Fibroblast of lung (primary cell): Measurements from ENCODE around the gene PRKAG1. TPM values are rescaled to one million over a fixed set of nuclear protein-coding genes. Genes with fewer than 3 reads are reported as not detected.

Source experiments
- DNase-seq, 2 donors: peaks; one replicate each; pipeline versions ENCODE4 v3.0.0 to v3.0.0-alpha.2; 2010; ENCODE audit warnings: low read depth in 2 of 2
- H2AFZ ChIP-seq: 2 replicates; pipeline ENCODE4 v1.5.1; 2012; ENCODE audit warnings: low read length, control low read depth, inconsistent platforms
- H3K27ac ChIP-seq: 2 replicates; pipeline ENCODE4 v1.5.1; 2011; ENCODE audit warnings: low read length, control low read depth; ENCODE audit not compliant: insufficient read depth
- H3K27me3 ChIP-seq: 2 replicates; pipeline ENCODE4 v1.5.1; 2011; ENCODE audit warnings: mild to moderate bottlenecking, low read length; ENCODE audit not compliant: control insufficient read depth, insufficient read depth
- H3K36me3 ChIP-seq: 2 replicates; pipeline ENCODE4 v1.5.1; 2011; ENCODE audit warnings: low read length; ENCODE audit not compliant: control insufficient read depth, insufficient read depth
- H3K4me1 ChIP-seq: 2 replicates; pipeline ENCODE4 v1.5.1; 2011; ENCODE audit warnings: low read length; ENCODE audit not compliant: control insufficient read depth, insufficient read depth; ENCODE audit errors: extremely low read depth
- H3K4me2 ChIP-seq: 2 replicates; pipeline ENCODE4 v1.5.1; 2011; ENCODE audit warnings: low read length, control low read depth; ENCODE audit not compliant: insufficient read depth; ENCODE audit errors: extremely low read depth
- H3K4me3 ChIP-seq, 4 experiments: fragments of 200-600 bp in 1 of 4; sonication (generic) in 1 of 4; replicated peaks in 1 of 4; 2 replicates each; pipeline ENCODE4 v1.5.1; 2011 to 2016; ENCODE audit warnings: low read length in 4 of 4, low read depth in 3 of 4, mild to moderate bottlenecking in 3 of 4, control low read depth in 2 of 4, inconsistent platforms in 1 of 4, mixed read lengths in 1 of 4; ENCODE audit not compliant: insufficient read depth in 1 of 4; ENCODE audit errors: control extremely low read depth in 1 of 4
- H3K79me2 ChIP-seq: 2 replicates; pipeline ENCODE4 v1.5.1; 2012; ENCODE audit warnings: mild to moderate bottlenecking, low read length, inconsistent platforms; ENCODE audit not compliant: control insufficient read depth, insufficient read depth
- H3K9ac ChIP-seq: 2 replicates; pipeline ENCODE4 v1.5.1; 2011; ENCODE audit warnings: mild to moderate bottlenecking, low read length, control low read depth; ENCODE audit not compliant: insufficient read depth
- H3K9me3 ChIP-seq: 2 replicates; pipeline ENCODE4 v1.5.1; 2012; ENCODE audit warnings: low read depth, low read length; ENCODE audit not compliant: control insufficient read depth, insufficient read depth
- H4K20me1 ChIP-seq: 2 replicates; pipeline ENCODE4 v1.5.1; 2011; ENCODE audit warnings: low read length; ENCODE audit not compliant: control insufficient read depth, insufficient read depth; ENCODE audit errors: extremely low read depth
- CTCF ChIP-seq, 2 donors: IDR thresholded peaks in 1 of 2; conservative IDR thresholded peaks in 1 of 2; 1 replicate in 1 of 2; 2 replicates in 1 of 2; pipeline ENCODE4 v1.5.1; 2011 to 2012; ENCODE audit warnings: low read length in 2 of 2, control low read depth in 1 of 2, inconsistent platforms in 1 of 2, low read depth in 1 of 2, mild to moderate bottlenecking in 1 of 2
- EZH2 ChIP-seq: IDR thresholded peaks from 2 replicates; pipeline ENCODE4 v1.5.1; 2012; ENCODE audit warnings: low read length, control low read depth, mild to moderate bottlenecking; ENCODE audit errors: missing control alignments
- polyA plus RNA-seq, 2 donors: library from polyadenylated mRNA; depleted of rRNA in 1 of 2; stranded (reverse) in 1 of 2; unstranded in 1 of 2; fragments of >200 nt; gene quantifications; 2 replicates each; pipeline ENCODE4 v1.2.1, GENCODE V29; 2011 to 2012; ENCODE audit warnings: missing spikeins in 1 of 2
- total RNA-seq: library from RNA; depleted of rRNA; stranded (reverse); fragments of >200 nt; gene quantifications from 2 replicates; pipeline ENCODE4 v1.2.1, GENCODE V29; 2014

Gene PRKAG1
- total and polyA plus RNA-seq, 2 donors (not counting 1 experiment from before 2014, with no cell fraction given), result 76.5 to 110 TPM

- TF ChIP-seq EZH2 (no peak), CTCF (conservative IDR thresholded peaks at IDR 0.05 in 1 of 2, IDR thresholded peaks at IDR 0.05 in 1 of 2; ENCODE audit: low read depth in 1 of 2, low read length in 2 of 2) (no peak)
- DNase-seq, result no peak
- no peak overlapping the region for H3K9ac ChIP-seq
- no peaks in the 10 kb centered on the region for H3K27me3 ChIP-seq
- H3K79me2 ChIP-seq, result no peaks in the 10 kb centered on the region
- H3K36me3 ChIP-seq, result peaks cover 58% of the 10 kb centered on the region
- no peaks in the 10 kb centered on the region for H4K20me1 ChIP-seq
- no peaks in the 10 kb centered on the region for H3K4me1 ChIP-seq
- no peak overlapping the region for H3K4me2 ChIP-seq
- H2AFZ ChIP-seq, result no peak overlapping the region
- no peaks in the 10 kb centered on the region for H3K9me3 ChIP-seq
- no peak overlapping the region for H3K27ac ChIP-seq
- no peak overlapping the region for H3K4me3 ChIP-seq
Measured at GRCh38 chr12:49039421-49040363, 21.1 kb upstream of the PRKAG1 start.

- Histone ChIP-seq H4K20me1 (no peaks in the 10 kb centered on the region), H3K4me1 (no peaks in the 10 kb centered on the region), H3K4me2 (no peak overlapping the region), H3K4me3 (no peak overlapping the region), H2AFZ (no peak overlapping the region), H3K79me2 (no peaks in the 10 kb centered on the region), H3K27ac (no peak overlapping the region), H3K36me3 (peaks cover 53% of the 10 kb centered on the region), H3K27me3 (no peaks in the 10 kb centered on the region), H3K9ac (no peak overlapping the region), H3K9me3 (no peaks in the 10 kb centered on the region)
- TF ChIP-seq CTCF (conservative IDR thresholded peaks at IDR 0.05 in 1 of 2, IDR thresholded peaks at IDR 0.05 in 1 of 2; ENCODE audit: low read depth in 1 of 2, low read length in 2 of 2) (no peak), EZH2 (no peak)
- no peak for DNase-seq
Measured at GRCh38 chr12:49038291-49038955, 19.8 kb upstream of the PRKAG1 start.

- Histone ChIP-seq H3K36me3 (peaks cover 52% of the 10 kb centered on the region), H4K20me1 (no peaks in the 10 kb centered on the region)
Measured at GRCh38 chr12:49037947-49038237, 19.3 kb upstream of the PRKAG1 start.

More at GRCh38 chr12:49037947-49038237, 19.3 kb upstream of the PRKAG1 start:
- DNase-seq, result no peak
- no peaks in the 10 kb centered on the region for H3K4me1 ChIP-seq
- H3K4me2 ChIP-seq, result no peak overlapping the region
- H3K9ac ChIP-seq, result no peak overlapping the region
- H3K27me3 ChIP-seq, result no peaks in the 10 kb centered on the region
- no peaks in the 10 kb centered on the region for H3K9me3 ChIP-seq
- H3K79me2 ChIP-seq, result no peaks in the 10 kb centered on the region
- TF ChIP-seq CTCF (conservative IDR thresholded peaks at IDR 0.05 in 1 of 2, IDR thresholded peaks at IDR 0.05 in 1 of 2; ENCODE audit: low read depth in 1 of 2, low read length in 2 of 2) (no peak), EZH2 (no peak)
- no peak overlapping the region for H3K27ac ChIP-seq
- H2AFZ ChIP-seq, result no peak overlapping the region
- H3K4me3 ChIP-seq, result no peak overlapping the region
